HepG2 (cell line): ENCODE results near the gene NELL2.

Source experiments
- NFATC3 ChIP-seq: sonication (generic); formaldehyde crosslinking; IDR thresholded peaks from 2 replicates; pipeline ENCODE4 v1.5.1; 2020; ENCODE audit warnings: mild to moderate bottlenecking, missing genetic modification reagents
- TF ChIP-seq, protein P1 (sequence below): sonication (generic); formaldehyde crosslinking; IDR thresholded peaks from 2 replicates; pipeline ENCODE4 v1.4.0; 2020; ENCODE audit warnings: low read depth, mild to moderate bottlenecking, missing genetic modification reagents

DNA sequence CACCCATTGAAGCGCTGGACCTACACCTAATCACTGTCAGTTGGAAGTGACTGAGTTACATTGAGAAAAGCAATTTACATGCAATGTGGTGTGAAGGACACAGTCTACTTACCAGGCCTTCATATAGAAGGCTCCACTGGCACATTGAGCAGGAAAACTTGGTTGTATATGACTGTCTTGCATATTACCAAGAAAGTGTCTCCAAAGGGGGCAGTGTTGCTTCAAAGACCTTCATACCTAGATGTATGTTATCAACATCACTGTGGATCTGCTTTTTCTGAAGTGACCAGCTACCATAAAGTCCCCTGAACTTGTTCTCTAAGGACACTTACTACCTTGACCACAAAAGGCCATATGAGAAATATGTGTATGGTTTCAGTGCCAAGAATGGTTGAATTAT lies 64.1 kb downstream of the NELL2 start:
- no peak for TF ChIP-seq NFATC3 (CRISPR knock-in tag)
- TF ChIP-seq, protein P1, sequence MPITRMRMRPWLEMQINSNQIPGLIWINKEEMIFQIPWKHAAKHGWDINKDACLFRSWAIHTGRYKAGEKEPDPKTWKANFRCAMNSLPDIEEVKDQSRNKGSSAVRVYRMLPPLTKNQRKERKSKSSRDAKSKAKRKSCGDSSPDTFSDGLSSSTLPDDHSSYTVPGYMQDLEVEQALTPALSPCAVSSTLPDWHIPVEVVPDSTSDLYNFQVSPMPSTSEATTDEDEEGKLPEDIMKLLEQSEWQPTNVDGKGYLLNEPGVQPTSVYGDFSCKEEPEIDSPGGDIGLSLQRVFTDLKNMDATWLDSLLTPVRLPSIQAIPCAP (CRISPR knock-in tag) = no peak
